GM19438 (cell line): ENCODE measurements around the gene TRPM2.
"Not testable (repeated sequence)": the region's sequence is repeated elsewhere in the genome, so short reads cannot be mapped to it uniquely, and the experiment has no call there.

Experiments used
- ATAC-seq: cut with Tn5 transposase; IDR thresholded peaks from one replicate; pipeline ENCODE4 v1.9.1; 2021; ENCODE audit warnings: low read depth; ENCODE audit not compliant: unreplicated experiment

Gene TRPM2

GRCh38 chr21:44391345-44392091 is 38.1 kb downstream of the TRPM2 start:
- no peak for ATAC-seq

- ATAC-seq, result no peak
Observed at GRCh38 chr21:44392185-44392584, 38.8 kb downstream of the TRPM2 start.

DNA sequence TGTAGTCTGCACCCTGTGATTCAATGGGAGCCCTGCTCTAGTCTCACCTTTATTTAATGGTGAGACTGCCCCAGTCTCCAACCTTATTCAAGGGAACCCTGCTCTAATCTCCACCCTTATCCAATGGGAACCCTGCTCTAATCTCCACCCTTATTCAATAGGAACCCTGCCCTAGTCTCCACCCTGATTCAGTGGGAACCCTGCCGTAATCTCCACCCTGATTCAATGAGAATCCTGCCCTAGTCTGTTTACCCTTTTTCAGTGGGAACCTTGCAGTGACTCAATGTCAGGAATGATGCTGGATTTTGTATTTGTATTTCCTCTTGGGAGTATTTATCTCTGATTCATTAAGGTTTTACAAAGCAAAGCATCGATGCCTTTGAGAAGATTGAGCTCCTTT is 39.5 kb downstream of the TRPM2 start:
- ATAC-seq, result no peak

DNA sequence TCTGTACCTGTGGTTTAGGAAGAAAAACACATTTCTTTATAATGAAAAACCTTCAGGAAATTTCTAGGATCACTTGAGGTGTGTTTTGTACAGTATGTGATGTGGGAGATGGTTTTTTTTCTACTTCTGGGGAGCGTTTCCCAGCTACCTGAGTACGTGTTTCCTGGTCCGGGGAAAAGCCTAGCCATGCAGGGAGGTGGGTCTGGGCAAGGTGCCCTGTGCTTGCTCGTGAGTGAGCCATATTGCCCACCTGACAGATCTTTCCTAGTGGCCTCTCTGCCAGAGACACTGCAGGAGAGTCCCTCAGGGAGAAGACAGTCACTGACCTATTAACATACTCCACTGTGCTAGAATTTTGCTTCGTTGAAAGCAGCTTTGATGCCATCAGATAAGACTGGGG is 41.3 kb downstream of the TRPM2 start:
- ATAC-seq, result no peak

GRCh38 chr21:44395260-44395659 is 41.8 kb downstream of the TRPM2 start:
- ATAC-seq, result no peak

GRCh38 chr21:44396803-44397202 is 43.4 kb downstream of the TRPM2 start:
- ATAC-seq, result not testable (repeated sequence)

DNA sequence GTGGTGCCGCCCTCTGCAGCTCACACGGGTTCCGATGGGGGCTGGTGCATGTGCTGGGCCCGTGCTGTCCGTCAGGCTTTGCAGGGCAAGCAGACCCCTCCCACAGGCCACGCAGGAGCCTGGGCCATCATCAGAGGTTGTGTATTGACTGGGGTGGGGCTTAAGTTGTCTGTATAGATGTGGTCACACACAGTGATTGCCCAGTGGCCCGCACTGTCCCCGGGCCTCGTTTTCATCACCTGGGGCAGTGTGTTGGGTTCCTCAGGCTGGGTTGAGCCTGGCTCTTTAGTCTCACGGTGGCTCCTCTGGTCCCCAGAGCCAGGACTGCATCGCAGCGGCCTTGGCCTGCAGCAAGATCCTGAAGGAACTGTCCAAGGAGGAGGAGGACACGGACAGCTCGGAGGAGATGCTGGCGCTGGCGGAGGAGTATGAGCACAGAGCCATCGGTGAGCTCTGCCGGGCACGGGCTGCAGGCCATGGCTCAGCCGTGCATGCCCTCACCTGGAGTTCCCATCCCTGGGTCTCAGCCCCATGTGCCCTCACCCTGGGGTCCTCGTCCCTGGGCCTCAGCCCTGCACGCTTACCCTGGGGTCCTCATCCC is 44.1 kb downstream of the TRPM2 start:
- ATAC-seq, result no peak

GRCh38 chr21:44398499-44398898 is 45.1 kb downstream of the TRPM2 start:
- no peak for ATAC-seq

DNA sequence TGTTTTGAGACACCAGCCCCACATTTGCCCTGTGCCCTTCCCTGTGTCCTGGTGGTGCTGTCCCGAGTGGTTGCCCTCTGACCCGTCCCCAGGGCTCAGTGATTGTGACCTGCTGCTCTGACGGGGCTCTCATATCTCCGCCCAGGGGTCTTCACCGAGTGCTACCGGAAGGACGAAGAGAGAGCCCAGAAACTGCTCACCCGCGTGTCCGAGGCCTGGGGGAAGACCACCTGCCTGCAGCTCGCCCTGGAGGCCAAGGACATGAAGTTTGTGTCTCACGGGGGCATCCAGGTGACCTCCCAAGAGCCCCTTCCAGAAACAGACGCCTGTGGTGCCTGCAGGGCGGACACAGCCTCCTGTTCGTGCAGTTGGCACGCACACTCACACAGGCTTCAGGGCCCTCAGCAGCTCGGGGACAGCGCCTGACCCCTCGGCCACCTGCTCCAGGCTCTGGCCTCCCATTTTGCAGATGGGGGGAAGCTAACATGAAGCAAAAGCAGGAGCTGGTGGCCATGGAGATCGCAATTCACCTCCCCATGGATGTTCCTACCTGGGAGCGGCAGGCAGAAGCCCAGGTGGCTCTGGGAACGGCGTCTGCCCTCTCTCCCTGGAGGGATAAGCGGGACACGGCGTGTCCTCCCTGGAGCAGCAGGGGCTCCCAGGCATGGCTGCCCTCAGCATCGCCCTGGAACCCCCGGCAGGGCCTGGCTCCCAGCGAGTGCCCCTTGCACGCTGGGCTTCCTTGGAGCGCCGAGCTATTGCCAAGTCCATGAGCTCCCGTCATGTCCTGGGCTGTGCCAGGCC is 45.9 kb downstream of the TRPM2 start:
- ATAC-seq, result no peak

GRCh38 chr21:44399955-44400790 is 46.8 kb downstream of the TRPM2 start:
- ATAC-seq, result no peak

DNA sequence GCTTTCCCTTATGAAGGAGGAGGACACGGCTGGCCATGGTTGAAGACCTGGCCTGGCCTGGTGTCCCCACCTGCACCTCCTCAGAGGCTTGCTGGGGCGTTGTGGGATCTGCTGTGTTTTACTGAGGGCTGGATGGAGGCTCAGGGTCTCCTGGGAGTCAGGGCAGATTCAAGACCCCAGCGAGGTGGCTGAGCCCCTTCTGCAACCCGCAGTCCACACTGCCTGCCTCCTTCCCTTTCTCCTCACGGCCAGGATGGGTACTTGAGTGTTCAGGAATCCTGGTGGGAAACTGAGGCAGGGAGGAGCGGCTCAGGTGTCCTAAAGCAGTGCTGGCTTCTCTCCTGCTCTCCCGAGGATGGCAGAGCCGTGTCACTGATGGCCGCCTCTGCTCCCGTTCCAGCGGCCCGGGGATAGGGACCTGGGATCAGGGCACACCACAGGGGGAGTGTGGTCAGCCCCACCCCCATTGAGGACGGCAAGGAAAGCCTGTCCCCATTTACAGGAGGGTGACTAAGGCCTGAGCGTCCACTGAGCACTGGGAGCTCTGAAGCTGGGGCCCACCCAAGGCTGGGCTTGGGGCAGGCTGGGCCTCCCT is 47.5 kb downstream of the TRPM2 start:
- no peak for ATAC-seq

GRCh38 chr21:44401386-44402160 is 48.2 kb downstream of the TRPM2 start:
- ATAC-seq, result no peak

GRCh38 chr21:44402323-44403105 is 49.1 kb downstream of the TRPM2 start:
- no peak for ATAC-seq

DNA sequence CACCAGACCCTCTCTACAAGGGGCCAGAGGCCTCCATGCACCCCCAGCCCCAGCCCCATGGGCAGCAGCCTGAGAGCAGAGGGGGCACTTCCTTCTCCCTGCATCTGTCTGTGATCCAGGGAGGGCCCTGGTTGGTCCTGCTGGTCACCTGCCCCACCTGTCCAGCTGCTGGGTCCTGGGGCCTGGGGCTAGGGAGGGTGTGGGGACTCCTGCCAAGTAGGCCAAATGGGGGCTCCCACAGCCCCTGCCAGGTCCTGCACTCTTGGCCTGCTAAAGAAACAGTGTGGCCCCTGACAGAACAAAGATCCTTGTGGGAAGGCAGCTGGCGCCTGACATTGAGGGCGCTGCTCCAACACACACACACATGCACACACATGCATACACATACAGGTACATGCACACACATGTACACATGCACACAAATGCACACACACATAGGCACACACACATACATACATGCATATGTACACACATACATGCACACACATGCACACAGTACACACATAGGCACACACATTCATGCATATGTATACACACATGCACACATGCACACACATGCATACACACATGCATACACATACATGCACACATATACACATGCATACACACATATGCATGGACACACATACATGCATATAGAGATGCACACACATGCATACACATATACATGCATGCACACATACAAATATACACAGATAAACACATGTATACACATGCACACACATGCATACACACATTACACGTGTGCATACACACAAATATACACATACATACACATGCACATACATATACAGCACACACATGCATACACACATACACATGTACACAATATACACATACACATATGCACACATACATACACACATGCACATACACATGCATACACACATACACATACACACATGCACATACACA is 49.9 kb downstream of the TRPM2 start:
- no peak for ATAC-seq

DNA sequence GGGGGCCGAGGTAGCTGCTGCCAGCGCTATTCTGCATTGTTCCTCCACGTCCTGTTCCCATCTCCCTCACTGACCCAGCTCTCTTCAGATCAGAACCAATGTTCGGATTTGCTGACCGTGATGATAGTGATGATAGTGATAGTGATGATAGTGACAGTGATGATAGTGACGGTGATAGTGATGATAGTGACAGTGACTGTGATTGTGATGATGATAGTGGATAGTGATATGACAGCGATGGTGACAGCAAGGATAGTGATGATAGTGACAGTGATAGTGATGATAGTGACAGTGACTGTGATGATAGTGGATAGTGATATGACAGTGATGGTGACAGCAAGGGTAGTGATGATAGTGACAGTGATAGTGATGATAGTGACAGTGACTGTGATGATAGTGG is 51.1 kb downstream of the TRPM2 start:
- ATAC-seq, result not testable (repeated sequence)

- ATAC-seq, result no peak
Observed at GRCh38 chr21:44405091-44405947, 51.9 kb downstream of the TRPM2 start.
